ENCODE data around the gene TGFBR1. TPM values are rescaled to one million over a fixed set of nuclear protein-coding genes. Genes with fewer than 3 reads are reported as not detected.

TGFBR1 gene
- 68.0 and 95.2 TPM in 2 replicates for total RNA-seq

GRCh38 chr9:99104459-99105151, at the start of gene TGFBR1:
TSS of gene TGFBR1 (plus strand) at chr9:99105113. CDS start at chr9:99105206, 93 bp downstream.

Other genes starting within 250 kb of the TGFBR1 start
- under 0.01 TPM in 1 of 2 replicates, not detected in the other for gene COL15A1, start 161.2 kb upstream of the TGFBR1 start, total RNA-seq
- 34.7 and 51.3 TPM in 2 replicates for gene ALG2, start 116.8 kb downstream of the TGFBR1 start, total RNA-seq
- gene SEC61B, start 117.2 kb downstream of the TGFBR1 start, total RNA-seq, result 62.0 and 70.8 TPM in 2 replicates